GM19452 (cell line): ENCODE data around the gene LAMA1.

Experiments
- ATAC-seq: cut with Tn5 transposase; IDR thresholded peaks from one replicate; pipeline ENCODE4 v1.9.1; 2021; ENCODE audit not compliant: unreplicated experiment

The LAMA1 gene

DNA sequence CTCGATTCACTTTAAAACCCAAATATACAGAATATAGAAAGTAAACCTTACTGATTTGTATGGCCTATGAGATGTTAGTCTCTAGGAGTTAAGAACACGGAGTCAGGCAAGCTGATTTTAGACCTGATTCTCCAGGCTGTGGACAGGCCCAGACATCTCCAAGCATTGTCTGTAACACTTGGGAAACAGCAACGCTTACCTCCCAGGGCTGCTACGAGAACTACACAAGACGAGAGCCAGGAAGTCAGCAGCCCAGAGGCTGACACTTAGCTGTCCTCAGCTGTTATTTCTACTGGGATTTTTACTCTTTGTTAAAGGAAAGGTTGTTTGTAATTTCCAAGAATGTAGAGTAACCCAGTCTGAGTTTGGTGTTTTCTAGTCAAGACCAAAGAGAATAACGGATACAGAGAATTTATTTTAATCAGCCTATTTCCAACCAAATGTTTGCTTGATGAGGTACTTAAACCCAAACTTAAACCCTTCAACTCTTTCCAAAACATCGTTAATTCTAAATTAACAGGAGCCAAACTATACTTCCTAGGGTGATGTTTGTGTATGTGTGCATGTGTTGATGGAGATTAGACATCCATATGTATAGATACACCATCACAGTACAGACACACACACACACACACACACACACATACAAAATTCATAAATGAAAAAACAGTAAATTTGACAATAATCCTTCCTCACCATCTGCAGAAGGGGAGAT, 123.4 kb downstream of the LAMA1 start:
- ATAC-seq: no peak

DNA sequence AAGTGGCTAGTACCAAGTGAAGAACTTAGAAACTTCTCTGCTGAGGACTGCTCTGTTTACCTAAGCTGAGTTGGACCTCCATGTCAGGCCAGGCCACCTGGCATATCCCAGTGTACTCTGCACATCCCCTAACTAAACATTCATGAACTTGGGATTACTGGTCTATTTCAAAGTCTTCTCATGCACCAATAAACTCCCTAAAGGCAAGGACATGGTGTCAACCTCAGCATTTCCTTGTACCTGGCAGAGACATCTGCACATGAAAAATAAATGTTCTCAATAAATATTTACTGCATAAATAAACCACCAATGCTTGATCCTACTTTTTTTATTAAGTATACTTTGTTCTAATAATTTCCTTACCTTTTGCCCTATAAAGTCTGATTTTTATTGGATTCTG, 124.8 kb downstream of the LAMA1 start:
- no peak for ATAC-seq

DNA sequence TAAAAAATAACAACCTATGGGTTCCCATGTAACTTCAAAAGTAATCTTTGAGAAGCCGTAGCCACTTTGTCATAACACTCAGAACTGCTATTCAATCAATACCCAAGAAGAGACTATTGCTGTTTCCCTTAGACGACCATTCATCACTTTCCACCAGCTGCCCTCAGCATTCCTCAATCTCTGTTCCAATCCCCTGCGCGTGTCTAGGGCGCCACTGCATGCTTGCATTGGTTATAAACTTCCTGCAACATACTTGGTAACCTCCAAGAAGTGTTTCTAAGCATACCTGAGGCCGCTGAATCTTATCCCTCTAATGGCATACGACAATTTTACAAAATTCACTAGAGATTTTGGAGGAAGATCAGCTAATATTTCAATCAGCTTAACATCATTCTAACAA, 134.2 kb downstream of the LAMA1 start:
- no peak for ATAC-seq

DNA sequence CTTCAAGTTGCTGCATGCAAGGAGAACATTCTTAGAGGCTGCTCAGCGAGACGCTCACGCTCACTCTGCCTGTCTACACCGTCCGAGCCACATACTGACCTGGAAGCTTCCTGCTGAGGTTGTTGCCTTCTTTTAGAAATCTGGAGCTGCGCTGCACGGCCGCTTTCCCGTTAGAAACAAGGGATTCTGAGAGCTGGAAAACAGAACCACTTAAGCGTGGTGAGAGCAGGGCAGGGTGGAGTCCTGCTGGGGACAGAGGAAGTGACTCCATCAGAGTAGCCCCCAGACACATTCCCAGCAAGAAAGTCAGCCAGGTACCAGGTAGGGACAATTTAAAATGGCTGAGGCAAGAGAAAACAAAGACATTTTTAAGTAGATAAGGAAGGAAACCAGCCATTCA, 135.2 kb downstream of the LAMA1 start:
- ATAC-seq: no peak

DNA sequence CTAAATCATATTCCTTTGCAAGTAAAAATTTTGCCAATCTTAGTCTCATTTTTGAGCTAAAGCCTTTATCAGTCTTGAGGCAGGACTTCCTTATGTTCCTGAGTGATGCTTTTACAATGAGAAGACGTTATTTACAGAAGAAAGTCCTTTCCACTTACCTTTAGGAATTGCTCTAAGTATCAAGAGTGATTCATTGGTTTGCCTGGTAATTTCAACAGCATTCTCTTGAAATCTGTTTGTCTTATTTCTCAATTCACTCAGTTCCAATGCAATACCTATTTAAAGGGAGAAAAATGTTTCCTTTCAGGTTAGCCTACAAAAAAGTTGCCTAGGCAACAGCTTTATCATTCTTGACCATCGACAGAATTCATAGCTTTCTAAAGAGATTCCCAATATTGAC, 137.2 kb downstream of the LAMA1 start:
- ATAC-seq: no peak

DNA sequence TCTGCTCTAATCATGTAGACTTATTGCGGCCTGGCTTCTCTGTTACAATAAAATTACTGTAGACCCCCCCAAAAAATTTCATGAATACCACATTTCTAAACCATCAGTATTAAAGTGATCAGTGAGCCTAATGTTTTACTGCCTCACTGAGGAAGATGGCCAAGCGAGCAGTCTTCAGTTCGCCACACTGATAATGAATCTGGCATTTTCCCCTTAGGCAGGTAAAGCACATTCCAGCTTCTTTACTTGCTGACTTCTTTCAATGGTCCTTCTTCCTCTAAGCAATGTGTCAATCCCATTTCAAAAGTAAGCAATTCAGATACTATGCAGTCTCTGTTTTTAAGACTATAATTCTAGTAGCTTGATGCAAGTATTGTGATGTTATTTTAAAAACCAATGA, 137.6 kb downstream of the LAMA1 start:
- ATAC-seq: no peak

DNA sequence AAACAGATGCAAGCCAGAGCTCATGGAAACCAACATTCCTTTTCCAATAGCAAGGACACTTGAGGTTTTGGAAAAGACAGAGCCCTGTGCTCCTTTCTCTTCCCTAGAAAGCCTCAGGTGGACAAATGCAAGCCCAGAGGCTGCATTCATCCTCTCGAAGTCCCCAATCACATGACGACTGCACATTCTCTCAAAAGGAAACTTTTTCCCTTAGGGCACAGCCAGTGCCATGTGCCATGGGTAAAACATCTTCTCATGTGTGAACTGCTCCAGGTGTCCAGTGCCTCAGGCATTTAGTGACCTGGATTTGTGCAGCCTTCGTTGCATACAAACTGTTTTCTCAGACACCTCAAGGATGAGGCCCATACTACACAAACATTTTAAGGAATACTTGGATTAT, 140.7 kb downstream of the LAMA1 start:
- no peak for ATAC-seq

DNA sequence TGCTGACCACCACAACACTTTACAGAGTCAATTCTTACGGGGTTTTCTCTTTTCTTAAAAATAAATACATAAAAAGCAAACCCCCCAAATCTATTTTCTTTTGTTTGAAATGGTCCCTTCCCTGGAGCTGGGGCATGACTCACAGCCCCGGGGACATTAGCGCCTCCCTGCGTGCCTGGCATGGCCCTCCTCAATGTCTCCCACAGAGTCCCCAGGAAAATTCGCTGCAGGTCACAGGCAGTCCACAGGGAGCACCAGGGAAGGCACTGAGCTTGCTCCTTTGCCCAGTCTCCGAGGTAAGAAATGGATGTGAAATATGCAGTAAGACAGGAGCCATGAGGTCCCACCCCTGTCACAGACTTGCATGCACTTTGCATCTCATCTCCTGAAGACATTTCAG, 142.5 kb downstream of the LAMA1 start:
- no peak for ATAC-seq

DNA sequence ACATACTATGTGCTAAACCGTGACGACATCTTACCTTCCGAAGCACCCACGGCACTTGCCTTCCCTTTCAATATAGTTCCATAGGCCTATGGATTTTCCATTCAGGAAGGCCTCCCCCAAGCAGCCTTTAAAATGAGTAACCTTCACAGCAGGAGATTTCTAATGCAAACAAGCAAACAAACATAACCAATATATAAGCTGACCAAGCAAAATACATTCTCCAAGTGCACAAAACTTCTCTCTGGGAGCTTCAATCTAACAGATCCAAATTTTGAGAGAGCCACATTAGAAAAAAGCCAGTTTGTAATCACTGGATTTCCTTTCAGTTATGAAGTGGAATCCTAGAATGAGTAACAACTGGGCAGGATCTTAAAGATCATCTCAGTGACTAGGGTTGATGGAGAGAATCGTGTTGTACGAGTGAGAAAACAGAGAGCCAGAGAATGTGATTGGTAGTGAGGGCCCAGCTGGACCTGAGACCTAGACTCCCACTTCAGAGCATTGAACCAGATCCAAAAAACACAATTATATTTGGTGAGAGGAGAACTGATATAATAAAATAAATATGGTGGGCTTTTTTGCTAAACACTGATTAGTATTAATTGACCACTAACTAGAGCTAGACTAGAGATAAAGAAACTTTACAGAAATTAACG, 145.6 kb downstream of the LAMA1 start:
- ATAC-seq: no peak

DNA sequence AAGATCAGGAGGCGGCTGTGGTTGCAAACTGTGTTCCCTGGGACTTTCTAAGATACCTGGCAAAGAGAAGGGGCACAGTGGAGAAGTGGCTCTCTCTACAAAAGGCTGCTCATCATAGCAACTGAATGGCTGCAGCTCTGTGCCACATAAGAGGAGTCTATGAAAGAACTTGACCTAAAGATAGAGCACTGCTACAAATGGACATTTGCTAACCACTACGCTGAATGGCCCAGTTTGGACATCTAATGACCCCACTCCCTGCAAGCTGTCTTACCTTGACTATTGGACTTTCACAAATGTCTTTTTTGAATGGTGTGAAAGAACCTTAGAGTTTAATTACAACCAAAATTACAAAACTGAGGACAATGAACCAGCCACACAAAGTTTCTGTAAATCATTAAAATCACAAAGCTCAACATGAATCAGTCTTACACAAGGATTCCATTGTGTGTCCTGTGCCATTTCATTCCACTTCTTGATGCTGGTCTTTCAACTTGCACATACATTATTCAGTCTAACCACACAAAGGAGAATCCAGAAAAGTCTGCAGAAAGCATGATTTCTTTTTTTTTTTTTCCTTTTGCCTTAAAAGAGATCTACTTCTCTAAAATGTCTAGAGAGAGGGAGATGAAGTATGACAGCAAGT, 154.0 kb downstream of the LAMA1 start:
- no peak for ATAC-seq

DNA sequence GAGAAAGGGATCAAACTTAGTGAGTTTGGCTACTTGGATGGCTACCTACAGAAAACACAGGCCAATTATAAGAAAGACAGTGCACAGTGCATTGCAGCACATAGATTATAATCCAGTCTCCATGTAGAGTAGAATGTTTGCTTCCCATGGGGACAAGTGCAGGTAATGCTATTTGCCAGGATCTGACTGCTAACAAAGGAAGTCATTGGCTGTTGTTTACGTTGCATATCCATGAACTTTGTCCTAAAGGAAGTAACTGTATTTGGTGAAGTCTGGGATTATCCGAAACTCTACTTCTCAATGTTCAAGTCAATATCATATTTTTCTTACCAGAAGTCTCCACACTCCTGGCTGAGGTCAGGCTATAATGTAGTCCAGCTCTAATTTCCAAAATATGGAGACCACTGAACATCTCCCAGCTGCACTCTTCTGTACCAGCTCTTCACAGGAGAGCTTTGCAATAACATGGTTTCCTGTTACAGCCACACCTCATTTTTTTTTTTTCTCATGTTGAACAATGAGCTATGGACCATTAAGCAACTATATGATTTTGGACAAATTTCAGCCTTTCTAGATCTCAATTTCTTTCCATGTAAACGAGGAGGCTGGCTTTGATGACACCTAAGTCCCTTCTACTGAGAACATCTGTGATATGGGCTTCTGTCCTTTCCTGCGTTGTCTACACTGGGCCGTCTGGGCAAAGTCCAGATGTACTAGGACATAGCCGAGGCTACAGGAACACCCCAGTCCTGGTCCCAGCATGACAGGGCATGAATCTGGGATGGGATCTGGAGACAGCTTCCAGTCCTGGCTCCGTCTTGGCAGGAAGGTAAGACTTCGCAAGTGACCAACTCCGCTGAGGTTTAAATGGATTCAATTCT, 154.8 kb downstream of the LAMA1 start:
- ATAC-seq: no peak

DNA sequence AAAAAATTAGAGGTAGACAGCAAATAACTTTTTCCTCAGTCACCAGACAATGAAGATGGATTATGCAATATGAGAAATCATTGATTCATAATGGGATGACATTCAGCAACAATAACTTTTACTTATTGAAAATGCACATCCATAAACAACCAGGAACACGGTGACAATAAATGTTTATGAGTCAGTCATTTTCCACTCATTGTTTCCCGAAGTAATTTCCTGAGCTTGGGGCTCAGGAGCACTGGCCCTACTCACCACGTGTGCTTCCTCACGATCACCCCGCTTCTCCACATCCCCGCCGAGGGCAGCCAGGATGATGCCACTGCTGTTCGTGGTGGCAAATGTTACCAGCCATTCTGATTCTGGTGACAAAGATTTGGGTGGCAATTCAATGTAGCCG, 156.3 kb downstream of the LAMA1 start:
- no peak for ATAC-seq

DNA sequence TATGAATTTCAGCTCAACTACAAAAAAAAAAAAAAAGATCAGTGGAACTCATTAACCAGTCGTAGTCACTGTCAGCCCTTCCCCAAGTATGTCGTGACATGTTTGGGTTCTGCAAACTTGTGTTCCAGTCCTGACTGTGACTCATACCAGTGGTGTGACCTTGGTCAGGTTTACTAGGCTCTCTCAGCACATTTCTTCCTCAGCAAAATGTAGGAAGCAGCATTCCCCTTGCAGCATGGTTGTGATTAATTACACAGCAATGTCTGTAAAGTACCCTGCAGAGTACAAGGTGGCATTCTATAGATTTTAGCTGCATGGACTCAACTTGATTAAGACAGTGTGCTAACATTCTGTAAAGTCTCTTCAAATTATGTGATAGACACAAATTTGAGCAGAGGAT, 156.9 kb downstream of the LAMA1 start:
- ATAC-seq: no peak

DNA sequence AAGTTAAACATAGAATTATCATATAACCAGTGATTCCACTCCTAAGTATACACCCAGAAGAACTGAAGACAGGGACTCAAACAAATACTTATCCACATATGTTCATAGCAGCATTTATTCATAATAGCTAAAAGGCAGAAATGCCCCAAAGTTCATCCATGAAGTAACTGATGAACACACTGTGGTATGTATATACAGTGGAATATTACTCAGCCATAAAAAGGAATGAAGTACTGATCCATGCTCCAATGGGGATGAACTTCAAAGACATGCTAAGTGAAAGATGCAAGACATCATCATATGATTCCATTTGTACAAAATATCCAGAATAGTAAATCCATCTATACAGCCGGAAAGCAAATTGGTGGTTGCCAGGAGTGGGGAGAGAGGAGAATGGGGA, 157.5 kb downstream of the LAMA1 start:
- ATAC-seq: no peak

DNA sequence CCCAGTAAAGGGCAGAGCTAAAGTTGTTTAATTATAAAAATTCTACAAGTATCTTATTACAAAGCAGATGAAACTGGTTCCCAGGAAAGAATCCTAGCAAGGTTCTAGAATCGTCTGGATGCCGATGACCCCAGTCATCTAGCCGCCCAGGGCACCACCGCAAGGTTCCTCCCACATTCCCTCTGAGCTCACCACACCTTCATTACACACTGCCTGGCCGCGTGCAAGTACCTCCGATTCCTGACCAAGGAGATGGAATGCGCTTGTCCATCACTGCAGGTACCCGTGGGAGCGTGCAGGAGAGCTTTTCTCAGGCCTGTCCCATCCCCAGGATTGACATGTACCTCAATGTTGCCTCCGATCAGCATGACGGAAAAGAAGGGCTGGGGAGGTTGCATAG, 158.5 kb downstream of the LAMA1 start:
- no peak for ATAC-seq

DNA sequence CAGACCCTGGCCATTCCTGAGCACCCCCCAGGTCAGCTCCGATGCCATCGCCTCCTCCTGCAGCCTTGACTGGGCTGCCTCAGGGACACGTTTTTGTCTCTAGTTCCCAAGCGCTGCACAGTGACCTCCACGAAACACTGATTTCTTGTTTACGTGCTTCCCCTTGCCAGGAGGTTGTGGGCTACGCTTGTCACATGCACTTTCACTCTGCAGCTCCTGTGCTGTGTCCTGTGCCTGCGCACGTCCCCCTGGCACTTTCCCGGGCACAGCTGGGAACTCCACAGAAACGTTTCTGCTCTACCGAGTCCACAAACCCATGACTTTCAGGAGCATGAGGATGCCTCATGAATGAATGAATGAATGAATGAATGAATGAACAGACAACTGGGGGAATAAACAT, 160.6 kb downstream of the LAMA1 start:
- no peak for ATAC-seq

DNA sequence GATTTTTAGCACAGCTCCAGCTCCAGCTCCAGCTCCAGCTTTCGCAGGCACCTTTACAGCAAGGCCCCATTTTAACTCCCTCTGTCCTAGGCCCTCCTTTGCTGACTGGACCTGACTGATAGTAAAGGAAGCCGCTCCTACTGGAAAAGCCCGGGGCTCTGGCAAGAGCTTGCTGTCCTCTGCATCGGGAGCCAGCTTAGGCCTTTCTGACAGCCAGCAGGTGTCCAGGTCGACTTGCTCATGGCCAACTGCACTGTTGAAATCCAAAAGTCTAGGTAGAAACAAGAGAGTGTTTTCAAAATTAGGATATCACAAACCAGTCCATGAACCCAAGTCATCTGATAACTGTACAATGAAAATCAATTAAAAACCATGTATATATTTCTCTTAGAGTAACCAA, 161.1 kb downstream of the LAMA1 start:
- no peak for ATAC-seq

DNA sequence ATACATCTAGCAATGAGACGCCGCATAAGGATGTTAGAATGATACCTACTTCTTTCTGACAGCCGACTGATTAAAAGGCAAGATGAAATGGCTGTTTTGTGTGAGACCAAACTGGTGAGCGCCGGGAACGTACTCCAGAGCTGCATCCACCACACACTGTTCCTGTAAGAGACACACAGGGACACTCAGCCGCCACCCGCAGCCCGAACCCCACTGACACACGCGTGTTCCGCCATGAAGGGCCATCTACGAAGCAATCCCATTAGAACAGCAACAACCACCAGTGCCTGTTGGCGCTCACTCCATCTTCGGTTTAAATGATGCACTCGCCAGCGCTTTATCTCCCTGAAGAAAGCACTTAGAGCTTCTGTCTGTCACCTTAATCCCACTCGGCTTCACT, 162.3 kb downstream of the LAMA1 start:
- ATAC-seq: no peak

DNA sequence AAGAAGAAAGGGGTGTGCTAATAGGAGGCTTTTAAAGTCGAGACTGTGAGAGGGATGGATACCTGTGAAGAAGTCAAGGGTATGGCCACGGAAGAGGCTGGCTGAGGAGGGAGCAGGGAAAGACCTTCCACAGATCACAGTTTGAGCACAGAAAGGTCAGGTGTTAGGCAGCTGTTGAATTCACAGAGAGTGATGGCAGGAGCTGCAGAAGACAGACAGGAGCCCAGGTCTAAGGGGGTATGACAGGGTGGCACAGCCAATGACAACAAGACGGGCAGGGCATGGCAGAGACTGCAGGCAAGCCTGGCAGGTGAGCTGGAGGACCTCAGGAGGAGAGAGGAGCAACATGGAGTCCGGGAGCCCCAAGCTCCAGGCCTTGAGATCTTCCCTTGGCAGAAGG, 163.1 kb downstream of the LAMA1 start:
- no peak for ATAC-seq

DNA sequence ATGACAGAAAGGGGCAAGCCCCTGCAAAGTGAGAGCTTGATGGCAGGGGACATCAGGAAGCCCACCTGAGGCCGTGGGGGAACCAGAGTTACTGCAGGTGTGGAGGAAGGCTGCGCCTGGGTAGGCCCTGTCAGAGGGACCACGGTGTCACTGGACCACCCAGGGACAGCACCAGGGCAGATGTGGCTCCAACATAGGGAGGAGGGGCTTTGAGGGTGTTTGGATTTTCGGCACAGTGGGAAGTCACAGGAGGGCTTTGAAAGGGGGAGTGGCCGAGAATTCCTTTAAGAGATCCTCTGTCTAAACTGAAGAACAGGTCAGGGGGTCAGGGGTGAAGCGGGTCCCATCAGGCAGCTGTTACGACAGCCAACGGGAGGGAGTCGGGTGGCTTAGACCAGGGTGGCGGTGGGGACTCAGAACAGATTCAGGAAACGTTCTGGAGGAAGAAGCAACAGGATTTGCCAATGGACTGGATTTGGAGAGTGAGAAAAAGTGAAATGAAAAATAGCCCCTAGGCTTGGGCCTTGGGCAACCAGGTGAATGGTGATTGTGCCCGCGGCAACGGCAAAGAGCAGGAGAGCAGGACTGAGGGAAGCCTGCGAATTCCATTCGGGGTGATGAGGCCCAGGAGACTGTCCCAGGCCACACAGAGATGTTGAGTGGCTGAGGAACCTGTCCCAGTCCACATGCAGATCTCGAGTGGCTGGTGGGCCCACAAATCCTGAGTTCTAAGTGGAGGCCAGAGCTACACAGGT, 166.1 kb downstream of the LAMA1 start:
- no peak for ATAC-seq

DNA sequence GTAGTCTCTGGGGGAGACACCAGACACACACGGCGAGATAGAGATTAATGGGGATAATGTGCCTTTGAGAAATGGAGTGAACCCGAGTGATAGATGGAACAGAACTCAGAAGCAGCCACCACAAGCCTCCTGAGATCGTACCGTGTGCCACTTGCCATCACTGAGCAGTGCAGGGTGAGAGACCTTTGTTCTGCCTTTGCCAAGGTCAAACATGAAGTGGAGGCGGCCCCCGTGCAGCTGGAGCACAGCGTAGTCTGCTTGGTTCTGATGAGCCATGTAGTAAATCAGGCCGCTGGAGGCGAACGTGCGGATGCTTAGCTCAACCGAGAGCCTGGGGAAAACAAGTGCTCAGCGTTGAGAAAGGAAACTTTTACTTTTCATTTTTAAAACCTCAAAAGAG, 167.0 kb downstream of the LAMA1 start:
- no peak for ATAC-seq
